ENCODE measurements around the gene OSTN.
"Not testable (repeated sequence)": the region's sequence is repeated elsewhere in the genome, so short reads cannot be mapped to it uniquely, and the experiment has no call there.

OSTN gene

GRCh38 chr3:191235331-191236314, 36.6 kb downstream of the OSTN start:
- DNase-seq, result peak; percentile 49

- DNase-seq, result no peak
These were observed 37.6 kb downstream of the OSTN start for GRCh38 chr3:191236646-191237045.

- DNase-seq, result no peak
These were observed 38.2 kb downstream of the OSTN start for GRCh38 chr3:191237047-191237882.

GRCh38 chr3:191238321-191238817, 39.3 kb downstream of the OSTN start:
- peak; percentile 31 for DNase-seq

GRCh38 chr3:191239407-191240031, 40.5 kb downstream of the OSTN start:
- DNase-seq, result no peak

- no peak for DNase-seq
These were observed 41.4 kb downstream of the OSTN start for GRCh38 chr3:191240486-191240885.

- no peak for DNase-seq
These were observed 45.3 kb downstream of the OSTN start for GRCh38 chr3:191244242-191244867.

- not testable (repeated sequence) for DNase-seq
These were observed 47.0 kb downstream of the OSTN start for GRCh38 chr3:191246034-191246433.

GRCh38 chr3:191246630-191247029, 47.6 kb downstream of the OSTN start:
- peak; percentile 77 for DNase-seq

GRCh38 chr3:191253089-191253799, 54.2 kb downstream of the OSTN start:
- no peak for DNase-seq

GRCh38 chr3:191254098-191254873, 55.2 kb downstream of the OSTN start:
- no peak for DNase-seq

GRCh38 chr3:191255156-191255555, 56.1 kb downstream of the OSTN start:
- DNase-seq, result no peak

- DNase-seq, result no peak
These were observed 57.4 kb downstream of the OSTN start for GRCh38 chr3:191256405-191256804.

GRCh38 chr3:191257286-191257685, 58.2 kb downstream of the OSTN start:
- no peak for DNase-seq

GRCh38 chr3:191259486-191259885, 60.4 kb downstream of the OSTN start:
- DNase-seq, result no peak

GRCh38 chr3:191260431-191261303, 61.6 kb downstream of the OSTN start:
- DNase-seq, result no peak

GRCh38 chr3:191261304-191261638, 62.2 kb downstream of the OSTN start:
- DNase-seq, result no peak

- DNase-seq, result no peak
These were observed 63.6 kb downstream of the OSTN start for GRCh38 chr3:191262650-191263049.

- no peak for DNase-seq
These were observed 64.3 kb downstream of the OSTN start for GRCh38 chr3:191263365-191263764.

- DNase-seq, result no peak
These were observed 64.8 kb downstream of the OSTN start for GRCh38 chr3:191263850-191264249.
